Glomerular visceral epithelial cell (primary cell): ENCODE measurements around the gene STX16.

Experiments
- DNase-seq: peaks from one replicate; pipeline ENCODE4 v3.0.0-alpha.2; 2016; ENCODE audit errors: extremely low spot score

STX16 gene

GRCh38 chr20:58710481-58711265 lies 59.6 kb downstream of the STX16 start:
- DNase-seq, result no peak

- no peak for DNase-seq
These were observed 60.4 kb downstream of the STX16 start for GRCh38 chr20:58711266-58712051.

- DNase-seq, result no peak
These were observed 61.2 kb downstream of the STX16 start for GRCh38 chr20:58712151-58712791.

GRCh38 chr20:58712806-58713731 lies 62.0 kb downstream of the STX16 start:
- no peak for DNase-seq

- DNase-seq, result no peak
These were observed 62.8 kb downstream of the STX16 start for GRCh38 chr20:58713801-58714339.

- no peak for DNase-seq
These were observed 63.3 kb downstream of the STX16 start for GRCh38 chr20:58714340-58714922.

- no peak for DNase-seq
These were observed 63.9 kb downstream of the STX16 start for GRCh38 chr20:58714923-58715351.

GRCh38 chr20:58715391-58715800 lies 64.3 kb downstream of the STX16 start:
- DNase-seq, result no peak

GRCh38 chr20:58715801-58716475 lies 64.9 kb downstream of the STX16 start:
- no peak for DNase-seq

- peak; percentile 38 for DNase-seq
These were observed 65.6 kb downstream of the STX16 start for GRCh38 chr20:58716476-58717277.

- no peak for DNase-seq
These were observed 66.4 kb downstream of the STX16 start for GRCh38 chr20:58717278-58718091.

GRCh38 chr20:58718121-58718563 lies 67.1 kb downstream of the STX16 start:
- DNase-seq, result no peak

- DNase-seq, result no peak
These were observed 67.6 kb downstream of the STX16 start for GRCh38 chr20:58718729-58719128.

GRCh38 chr20:58719258-58719657 lies 68.2 kb downstream of the STX16 start:
- DNase-seq, result no peak

GRCh38 chr20:58719971-58720371 lies 68.9 kb downstream of the STX16 start:
- no peak for DNase-seq

GRCh38 chr20:58720890-58721289 lies 69.8 kb downstream of the STX16 start:
- no peak for DNase-seq

GRCh38 chr20:58721951-58722778 lies 71.1 kb downstream of the STX16 start:
- no peak for DNase-seq
